GM12878 (cell line): ENCODE data around the gene RNU6-9. TPM values are rescaled to one million over a fixed set of nuclear protein-coding genes. Genes with fewer than 3 reads are reported as not detected.

Experiments used
- ATAC-seq: fragments of 200-7000 bp; cut with Tn5 transposase; 3 replicates; pipeline ENCODE4 v1.9.1; 2020; ENCODE audit warnings: mild to moderate bottlenecking, moderate library complexity
- BruUV-seq: library from RNA; stranded (reverse); fragments of 400-500 nt; replicated peaks from 2 replicates; lab custom pipeline; 2021; lab: Mats Ljungman, UMichigan
- CTCF ChIA-PET: fragments of 300-600 bp; sonication (Branson Sonifier 250); formaldehyde crosslinking; extraction: SDS; loops from one replicate; lab custom pipeline; 2021; ENCODE audit warnings: inconsistent platforms; lab: Yijun Ruan, JAX
- POLR2A ChIA-PET: fragments of 350-600 bp; formaldehyde crosslinking; extraction: SDS; loops from one replicate; lab custom pipeline; 2021; ENCODE audit warnings: inconsistent platforms; lab: Charles Lee
- RAD21 ChIA-PET: fragments of 300-600 bp; sonication (Branson Sonifier 250); formaldehyde crosslinking; loops from one replicate; lab custom pipeline; 2023; ENCODE audit warnings: antibody characterized with exemption; ENCODE audit not compliant: unreplicated experiment; lab: Charles Lee
- SMC1A ChIA-PET: fragments of 300-600 bp; sonication (Branson Sonifier 250); formaldehyde crosslinking; loops from one replicate; lab custom pipeline; 2023; ENCODE audit not compliant: unreplicated experiment, uncharacterized antibody; lab: Charles Lee
- DNase-seq: peaks from one replicate; pipeline ENCODE4 v3.0.0-alpha.2; 2011; ENCODE audit warnings: low read depth, low spot score
- FAIRE-seq: peaks from 3 replicates; lab custom pipeline; 2011; peaks lifted over from hg19 to GRCh38; lab: Jason Lieb, UNC
- H2AFZ ChIP-seq: 2 replicates; pipeline ENCODE4 v1.6.0; 2011; ENCODE audit warnings: low read depth, low read length, control low read depth; ENCODE audit not compliant: control insufficient read depth
- H3K27ac ChIP-seq: 2 replicates; pipeline ENCODE4 v1.5.1; 2011; ENCODE audit warnings: control low read depth; ENCODE audit not compliant: control insufficient read depth, insufficient read depth
- H3K27me3 ChIP-seq, 2 experiments: replicated peaks in 1 of 2; 2 replicates each; pipeline versions ENCODE4 v1.6.0 to v1.6.1; 2011; ENCODE audit warnings: low read length in 1 of 2; ENCODE audit not compliant: control insufficient read depth in 2 of 2, insufficient read depth in 2 of 2
- H3K36me3 ChIP-seq, 2 experiments: 2 replicates each; pipeline ENCODE4 v1.5.1; 2011; ENCODE audit warnings: low read length in 1 of 2; ENCODE audit not compliant: control insufficient read depth in 2 of 2, insufficient read depth in 2 of 2
- H3K4me1 ChIP-seq: 2 replicates; pipeline ENCODE4 v1.6.1; 2011; ENCODE audit warnings: mild to moderate bottlenecking, low read length, moderate library complexity, mixed read lengths; ENCODE audit not compliant: control insufficient read depth, insufficient read depth
- H3K4me2 ChIP-seq: 2 replicates; pipeline ENCODE4 v1.6.0; 2011; ENCODE audit warnings: control low read depth; ENCODE audit not compliant: control insufficient read depth, insufficient read depth
- H3K4me3 ChIP-seq: fragments of 200-600 bp; sonication (generic); 2 replicates; pipeline ENCODE4 v1.5.1; 2016
- H3K79me2 ChIP-seq: 2 replicates; pipeline ENCODE4 v1.6.0; 2011; ENCODE audit warnings: low read length; ENCODE audit not compliant: control insufficient read depth, insufficient read depth
- H3K9ac ChIP-seq: 2 replicates; pipeline ENCODE4 v1.8.0; 2011; ENCODE audit warnings: low read length, control low read depth, mixed read lengths; ENCODE audit not compliant: control insufficient read depth, insufficient read depth
- H3K9me3 ChIP-seq: replicated peaks from 3 replicates; pipeline ENCODE4 v1.5.1; 2011; ENCODE audit warnings: mild to moderate bottlenecking, low read length; ENCODE audit not compliant: control insufficient read depth, insufficient read depth
- H4K20me1 ChIP-seq: 2 replicates; pipeline ENCODE4 v1.6.0; 2011; ENCODE audit not compliant: control insufficient read depth, insufficient read depth
- CBX3 ChIP-seq: fragments of 200-600 bp; sonication (generic); IDR thresholded peaks from 2 replicates; pipeline ENCODE4 v1.6.1; 2016; ENCODE audit warnings: low read depth, borderline replicate concordance
- CEBPB ChIP-seq, 2 experiments: fragments of 150-350 bp in 1 of 2; IDR thresholded peaks; 2 replicates each; pipeline ENCODE4 v1.6.1; 2012 to 2014; ENCODE audit warnings: low read depth in 2 of 2, low read length in 2 of 2, borderline replicate concordance in 1 of 2, inconsistent platforms in 1 of 2
- GABPA ChIP-seq: IDR thresholded peaks from 2 replicates; pipeline ENCODE4 v1.6.1; 2014; ENCODE audit warnings: antibody characterized with exemption, low read depth, mild to moderate bottlenecking, inconsistent platforms
- JUNB ChIP-seq: IDR thresholded peaks from 2 replicates; pipeline ENCODE4 v1.6.1; 2016; ENCODE audit warnings: antibody characterized with exemption, mild to moderate bottlenecking
- NFYB ChIP-seq: IDR thresholded peaks from 2 replicates; pipeline ENCODE4 v1.6.1; 2011; ENCODE audit warnings: low read depth, mild to moderate bottlenecking, low read length, improper control_type of control experiment, moderate library complexity; ENCODE audit not compliant: insufficient read depth
- PAX5 ChIP-seq: IDR thresholded peaks from 2 replicates; pipeline ENCODE4 v1.6.1; 2011; ENCODE audit warnings: low read depth, low read length, borderline replicate concordance
- SMARCA5 ChIP-seq: fragments of 450-650 bp; IDR thresholded peaks from 2 replicates; pipeline ENCODE4 v1.6.1; 2017; ENCODE audit warnings: mild to moderate bottlenecking
- SP1 ChIP-seq: IDR thresholded peaks from one replicate; pipeline ENCODE4 v1.6.1; 2011; ENCODE audit warnings: low read depth, low read length
- SUZ12 ChIP-seq: fragments of 200-600 bp; sonication (generic); IDR thresholded peaks from one replicate; pipeline ENCODE4 v1.6.1; 2018; ENCODE audit warnings: antibody characterized with exemption, mild to moderate bottlenecking; ENCODE audit not compliant: unreplicated experiment
- TCF3 ChIP-seq: IDR thresholded peaks from 2 replicates; pipeline ENCODE4 v1.6.1; 2012; ENCODE audit warnings: low read depth, mild to moderate bottlenecking, low read length, borderline replicate concordance; ENCODE audit not compliant: insufficient read depth
- WGBS: methylation state at CpG from one replicate; pipeline ENCODE4 v1.1.6; 2016; ENCODE audit warnings: low lambda C conversion rate; ENCODE audit not compliant: insufficient replicate concordance, insufficient coverage; ENCODE audit errors: missing lambda C conversion rate; 5-methylcytosine and 5-hydroxymethylcytosine counted together
- in situ Hi-C: fragments of 300-500 bp; cut with MboI; formaldehyde crosslinking; loops from 9 replicates; pipeline ENCODE4 v1.14.3; 2018; ENCODE audit warnings: mixed read lengths
- intact Hi-C: fragments of 100-400 bp; cut with micrococcal nuclease; formaldehyde crosslinking; loops from one replicate; pipeline ENCODE4 v1.14.2; 2022; ENCODE audit not compliant: unreplicated experiment
- polyA plus RNA-seq, 11 experiments: library from polyadenylated mRNA; depleted of rRNA in 4 of 11; unstranded in 6 of 11; stranded (reverse) in 5 of 11; fragments of >200 nt; fragmentation: Nextera tagmentation in 4 of 11; fragmentation: Illumina TruSeq in 1 of 11; extraction: Ambion mirVana in 4 of 11; extraction: Trizol in 1 of 11; gene quantifications; 1 replicate in 1 of 11; 2 replicates in 10 of 11; pipeline versions ENCODE4 v1.2.1 to v1.2.3, GENCODE V29; 2011 to 2016; ENCODE audit warnings: inconsistent platforms in 2 of 11, missing spikeins in 2 of 11, low read depth in 1 of 11
- total RNA-seq, 4 experiments: library from RNA; depleted of rRNA in 3 of 4; stranded (reverse); fragments of >200 nt in 3 of 4; fragmentation: Illumina TruSeq in 1 of 4; extraction: Trizol in 1 of 4; gene quantifications; 2 replicates each; pipeline versions ENCODE4 v1.2.1 to v1.2.3, GENCODE V29; 2013 to 2021

RNU6-9 gene
- total and polyA plus RNA-seq, 10 of the 15 experiments (the other 5 are each of a cell fraction or from before 2014, with no cell fraction given) = not detected

GRCh38 chr19:899336-900042 lies 6.2 kb downstream of the RNU6-9 start:
- TF ChIP-seq NFYB (no peak), SP1 (no peak), SUZ12 (no peak)
- POLR2A ChIA-PET = no interaction called here
- Histone ChIP-seq H3K27ac (no peak overlapping the region), H3K4me1 (no peaks in the 10 kb centered on the region), H3K36me3 (peaks cover 0 to 6% of the 10 kb centered on the region in 2 experiments; a peak in 2 of 4 replicates), H3K79me2 (no peaks in the 10 kb centered on the region), H3K9ac (no peak overlapping the region), H3K4me3 (no peak overlapping the region), H2AFZ (no peak overlapping the region), H3K4me2 (no peak overlapping the region), H3K9me3 (no peaks in the 10 kb centered on the region), H3K27me3 (no peaks in the 10 kb centered on the region), H4K20me1 (no peaks in the 10 kb centered on the region)
- in situ Hi-C loops (no loop called here), intact Hi-C loops (no loop called here)
- RAD21 ChIA-PET = no interaction called here
- DNase-seq = no peak
- no TSS peak for BruUV-seq
- FAIRE-seq = no peak
- SMC1A ChIA-PET = no interaction called here
- ATAC-seq = no peak
- 76% methylated on average over 28 of the region's 32 CpGs for WGBS
- CTCF ChIA-PET = no interaction called here

- no peaks in the 10 kb centered on the region for H4K20me1 ChIP-seq
- H3K27ac ChIP-seq = no peak overlapping the region
- ChIA-PET POLR2A (no interaction called here), SMC1A (no interaction called here), RAD21 (no interaction called here)
- 79% methylated on average over 15 of the region's 15 CpGs for WGBS
- in situ Hi-C loops = no loop called here
- no peaks in the 10 kb centered on the region for H3K9me3 ChIP-seq
- BruUV-seq = no TSS peak
- no peak overlapping the region for H3K4me2 ChIP-seq
- intact Hi-C loops = no loop called here
- no peak overlapping the region for H2AFZ ChIP-seq
- TF ChIP-seq JUNB (no peak), PAX5 (no peak), TCF3 (no peak), SMARCA5 (no peak), CBX3 (no peak), GABPA (no peak), CEBPB (IDR thresholded peaks at IDR 0.05; ENCODE audit: borderline replicate concordance in 1 of 2, low read depth in 2 of 2, low read length in 2 of 2) (no peak)
- TF ChIP-seq, all 136 proteins: peak for 0
- FAIRE-seq (no peak), DNase-seq (no peak), ATAC-seq (peak; percentile 34)
- Histone ChIP-seq H3K4me3 (no peak overlapping the region), H3K4me1 (no peaks in the 10 kb centered on the region), H3K27me3 (no peaks in the 10 kb centered on the region), H3K36me3 (peaks cover 0 to 6% of the 10 kb centered on the region in 2 experiments; a peak in 2 of 4 replicates), H3K9ac (no peak overlapping the region), H3K79me2 (no peaks in the 10 kb centered on the region)
- CTCF ChIA-PET = no interaction called here
These were observed 6.7 kb downstream of the RNU6-9 start for GRCh38 chr19:900043-900301.
